ENCODE data around the gene LDLRAD4.

The LDLRAD4 gene

GRCh38 chr18:13366962-13367892 lies 148.7 kb downstream of the LDLRAD4 start:
- Histone ChIP-seq H3K9me3 (ENCODE audit: control insufficient read depth in 1 of 2, low read length in 2 of 2) (no peaks in the 10 kb centered on the region), H3K27me3 (ENCODE audit: control insufficient read depth in 1 of 2, insufficient read depth in 2 of 2, low read length in 2 of 2) (no peaks in the 10 kb centered on the region), H3K9ac (ENCODE audit: low read depth in 1 of 2, low read length in 2 of 2) (no peak overlapping the region), H3K36me3 (ENCODE audit: control insufficient read depth in 1 of 2, insufficient read depth in 2 of 2, low read length in 2 of 2) (no peaks in the 10 kb centered on the region), H3K4me1 (ENCODE audit: control insufficient read depth in 1 of 2, insufficient read depth in 2 of 2, low read length in 2 of 2) (peaks cover 20 to 25% of the 10 kb centered on the region in 2 donors), H3K4me3 (ENCODE audit: low read depth in 1 of 2, low read length in 2 of 2) (no peak overlapping the region), H3K27ac (ENCODE audit: low read depth, low read length) (no peak overlapping the region)

- Histone ChIP-seq H3K9ac (ENCODE audit: low read depth in 1 of 2, low read length in 2 of 2) (no peak overlapping the region), H3K27me3 (ENCODE audit: control insufficient read depth in 1 of 2, insufficient read depth in 2 of 2, low read length in 2 of 2) (no peaks in the 10 kb centered on the region), H3K4me1 (ENCODE audit: control insufficient read depth in 1 of 2, insufficient read depth in 2 of 2, low read length in 2 of 2) (peaks cover 25 to 31% of the 10 kb centered on the region in 2 donors), H3K9me3 (ENCODE audit: control insufficient read depth in 1 of 2, low read length in 2 of 2) (no peaks in the 10 kb centered on the region), H3K27ac (ENCODE audit: low read depth, low read length) (no peak overlapping the region), H3K36me3 (ENCODE audit: control insufficient read depth in 1 of 2, insufficient read depth in 2 of 2, low read length in 2 of 2) (no peaks in the 10 kb centered on the region), H3K4me3 (ENCODE audit: low read depth in 1 of 2, low read length in 2 of 2) (no peak overlapping the region)
Measured at GRCh38 chr18:13368080-13368813, 149.7 kb downstream of the LDLRAD4 start.

DNA sequence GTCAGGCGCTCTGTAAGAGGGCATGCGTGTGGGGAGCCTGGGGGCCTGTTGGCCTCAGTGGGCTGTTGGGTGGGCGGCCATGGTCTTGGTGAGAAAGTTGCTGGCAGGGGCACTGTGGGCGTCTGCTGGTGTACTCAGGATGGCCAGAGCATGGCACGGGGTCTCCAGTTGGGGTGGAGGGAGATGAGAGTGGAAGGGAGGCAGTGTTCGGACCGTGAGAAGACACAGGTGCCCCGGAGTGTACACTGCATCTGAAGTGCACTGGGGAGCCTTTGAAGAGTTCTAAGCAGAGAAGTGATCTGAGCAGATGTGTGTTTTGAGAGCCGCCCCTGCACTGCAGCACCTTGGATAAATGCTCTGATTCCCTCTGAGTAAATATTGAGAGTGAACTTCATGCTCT lies 150.8 kb downstream of the LDLRAD4 start:
- H3K9ac ChIP-seq (ENCODE audit: low read depth in 1 of 2, low read length in 2 of 2) = peak overlapping the region in 1 of 2 donors; percentile 37
- no peaks in the 10 kb centered on the region for H3K36me3 ChIP-seq (ENCODE audit: control insufficient read depth in 1 of 2, insufficient read depth in 2 of 2, low read length in 2 of 2)
- peaks cover 25 to 31% of the 10 kb centered on the region in 2 donors for H3K4me1 ChIP-seq (ENCODE audit: control insufficient read depth in 1 of 2, insufficient read depth in 2 of 2, low read length in 2 of 2)
- peak overlapping the region; percentile 63 for H3K27ac ChIP-seq (ENCODE audit: low read depth, low read length)
- no peaks in the 10 kb centered on the region for H3K27me3 ChIP-seq (ENCODE audit: control insufficient read depth in 1 of 2, insufficient read depth in 2 of 2, low read length in 2 of 2)
- no peaks in the 10 kb centered on the region for H3K9me3 ChIP-seq (ENCODE audit: control insufficient read depth in 1 of 2, low read length in 2 of 2)
- peak overlapping the region in 1 of 2 donors; percentile 45 for H3K4me3 ChIP-seq (ENCODE audit: low read depth in 1 of 2, low read length in 2 of 2)

GRCh38 chr18:13369756-13370510 lies 151.4 kb downstream of the LDLRAD4 start:
- no peaks in the 10 kb centered on the region for H3K9me3 ChIP-seq (ENCODE audit: control insufficient read depth in 1 of 2, low read length in 2 of 2)
- H3K9ac ChIP-seq (ENCODE audit: low read depth in 1 of 2, low read length in 2 of 2) = peak overlapping the region in 1 of 2 donors; percentile 37
- H3K27me3 ChIP-seq (ENCODE audit: control insufficient read depth in 1 of 2, insufficient read depth in 2 of 2, low read length in 2 of 2) = no peaks in the 10 kb centered on the region
- no peaks in the 10 kb centered on the region for H3K36me3 ChIP-seq (ENCODE audit: control insufficient read depth in 1 of 2, insufficient read depth in 2 of 2, low read length in 2 of 2)
- H3K27ac ChIP-seq (ENCODE audit: low read depth, low read length) = peak overlapping the region; percentile 63
- peaks cover 27 to 32% of the 10 kb centered on the region in 2 donors for H3K4me1 ChIP-seq (ENCODE audit: control insufficient read depth in 1 of 2, insufficient read depth in 2 of 2, low read length in 2 of 2)
- H3K4me3 ChIP-seq (ENCODE audit: low read depth in 1 of 2, low read length in 2 of 2) = peak overlapping the region; percentile 45 to 46

DNA sequence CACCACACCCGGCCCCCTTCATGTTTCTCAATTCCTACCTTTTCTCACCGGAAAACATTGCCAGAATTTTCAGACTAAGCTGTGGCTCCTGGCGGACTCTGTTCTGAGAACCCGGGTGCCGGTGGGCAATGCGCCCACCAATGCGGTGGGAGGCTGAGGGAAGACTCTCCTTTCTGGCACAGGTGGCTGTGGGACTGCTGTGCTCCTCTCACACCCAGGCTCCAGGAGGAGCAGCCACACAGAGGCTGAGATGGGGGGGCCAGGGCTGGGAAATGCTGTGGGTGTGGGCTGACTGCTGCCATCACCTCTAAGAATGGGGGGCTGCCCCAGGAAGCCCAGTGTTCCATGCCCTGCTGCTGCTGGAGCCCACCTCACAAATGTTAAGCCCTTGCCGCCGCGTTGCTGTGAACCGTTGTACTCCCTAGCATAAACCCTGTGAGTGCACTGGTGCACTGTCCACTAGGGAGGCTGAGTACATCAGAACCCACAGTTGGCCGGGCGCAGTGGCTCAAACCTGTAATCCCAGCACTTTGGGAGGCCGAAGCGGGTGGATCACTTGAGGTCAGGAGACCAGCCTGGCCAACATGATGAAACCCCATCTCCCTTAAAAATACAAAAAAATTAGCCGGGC lies 152.6 kb downstream of the LDLRAD4 start:
- no peaks in the 10 kb centered on the region for H3K36me3 ChIP-seq (ENCODE audit: control insufficient read depth in 1 of 2, insufficient read depth in 2 of 2, low read length in 2 of 2)
- peaks cover 35 to 39% of the 10 kb centered on the region in 2 donors for H3K4me1 ChIP-seq (ENCODE audit: control insufficient read depth in 1 of 2, insufficient read depth in 2 of 2, low read length in 2 of 2)
- H3K4me3 ChIP-seq (ENCODE audit: low read depth in 1 of 2, low read length in 2 of 2) = no peak overlapping the region
- H3K27ac ChIP-seq (ENCODE audit: low read depth, low read length) = no peak overlapping the region
- H3K9me3 ChIP-seq (ENCODE audit: control insufficient read depth in 1 of 2, low read length in 2 of 2) = no peaks in the 10 kb centered on the region
- H3K27me3 ChIP-seq (ENCODE audit: control insufficient read depth in 1 of 2, insufficient read depth in 2 of 2, low read length in 2 of 2) = no peaks in the 10 kb centered on the region
- no peak overlapping the region for H3K9ac ChIP-seq (ENCODE audit: low read depth in 1 of 2, low read length in 2 of 2)

GRCh38 chr18:13371689-13372418 lies 153.3 kb downstream of the LDLRAD4 start:
- Histone ChIP-seq H3K27ac (ENCODE audit: low read depth, low read length) (no peak overlapping the region), H3K27me3 (ENCODE audit: control insufficient read depth in 1 of 2, insufficient read depth in 2 of 2, low read length in 2 of 2) (no peaks in the 10 kb centered on the region), H3K9me3 (ENCODE audit: control insufficient read depth in 1 of 2, low read length in 2 of 2) (no peaks in the 10 kb centered on the region), H3K4me1 (ENCODE audit: control insufficient read depth in 1 of 2, insufficient read depth in 2 of 2, low read length in 2 of 2) (peaks cover 35 to 39% of the 10 kb centered on the region in 2 donors), H3K9ac (ENCODE audit: low read depth in 1 of 2, low read length in 2 of 2) (no peak overlapping the region), H3K36me3 (ENCODE audit: control insufficient read depth in 1 of 2, insufficient read depth in 2 of 2, low read length in 2 of 2) (no peaks in the 10 kb centered on the region), H3K4me3 (ENCODE audit: low read depth in 1 of 2, low read length in 2 of 2) (no peak overlapping the region)

DNA sequence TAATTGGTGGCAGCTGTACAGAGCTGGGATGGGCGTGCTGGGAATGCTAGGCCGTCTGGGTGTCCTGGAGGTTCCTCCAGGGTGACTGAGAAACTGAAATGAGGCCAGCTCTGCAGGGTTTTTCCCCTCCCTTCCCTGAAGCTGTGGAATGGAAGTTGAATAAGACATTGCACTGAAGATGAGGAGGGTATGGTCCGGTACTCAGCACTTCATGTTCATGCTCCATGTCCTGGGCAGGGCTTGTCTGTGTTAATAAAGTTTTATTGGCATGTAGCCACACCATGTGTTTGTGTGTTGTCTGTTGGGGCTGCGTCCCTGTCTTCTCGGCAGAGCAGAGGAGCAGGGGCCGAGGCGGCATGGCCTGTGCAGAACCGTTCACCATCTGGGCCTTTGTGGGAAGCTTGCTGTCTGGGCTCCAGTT lies 154.0 kb downstream of the LDLRAD4 start:
- Histone ChIP-seq H3K36me3 (ENCODE audit: control insufficient read depth in 1 of 2, insufficient read depth in 2 of 2, low read length in 2 of 2) (no peaks in the 10 kb centered on the region), H3K4me3 (ENCODE audit: low read depth in 1 of 2, low read length in 2 of 2) (no peak overlapping the region), H3K9me3 (ENCODE audit: control insufficient read depth in 1 of 2, low read length in 2 of 2) (no peaks in the 10 kb centered on the region), H3K9ac (ENCODE audit: low read depth in 1 of 2, low read length in 2 of 2) (no peak overlapping the region), H3K4me1 (ENCODE audit: control insufficient read depth in 1 of 2, insufficient read depth in 2 of 2, low read length in 2 of 2) (peaks cover 35 to 39% of the 10 kb centered on the region in 2 donors), H3K27me3 (ENCODE audit: control insufficient read depth in 1 of 2, insufficient read depth in 2 of 2, low read length in 2 of 2) (no peaks in the 10 kb centered on the region), H3K27ac (ENCODE audit: low read depth, low read length) (no peak overlapping the region)

DNA sequence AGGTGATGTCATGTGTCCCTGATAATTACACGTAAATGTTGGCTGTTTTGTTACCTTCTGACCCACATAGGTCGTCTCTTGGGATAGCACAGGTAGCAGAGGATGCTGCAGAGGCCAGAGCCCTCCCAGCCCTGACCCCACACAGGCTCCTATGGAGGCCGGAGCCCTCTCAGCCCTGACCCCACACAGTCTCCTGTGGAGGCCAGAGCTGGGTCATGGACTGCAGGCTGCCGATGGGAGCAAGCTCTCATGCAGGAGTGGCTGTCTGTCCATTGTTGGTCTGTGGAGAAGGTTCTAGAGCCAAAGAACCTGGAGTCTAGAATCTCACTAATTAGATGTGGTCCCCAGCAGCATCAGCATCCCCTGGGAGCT lies 155.5 kb downstream of the LDLRAD4 start:
- no peak overlapping the region for H3K27ac ChIP-seq (ENCODE audit: low read depth, low read length)
- H3K4me1 ChIP-seq (ENCODE audit: control insufficient read depth in 1 of 2, insufficient read depth in 2 of 2, low read length in 2 of 2) = peaks cover 35 to 38% of the 10 kb centered on the region in 2 donors
- no peaks in the 10 kb centered on the region for H3K27me3 ChIP-seq (ENCODE audit: control insufficient read depth in 1 of 2, insufficient read depth in 2 of 2, low read length in 2 of 2)
- no peak overlapping the region for H3K9ac ChIP-seq (ENCODE audit: low read depth in 1 of 2, low read length in 2 of 2)
- no peak overlapping the region for H3K4me3 ChIP-seq (ENCODE audit: low read depth in 1 of 2, low read length in 2 of 2)
- no peaks in the 10 kb centered on the region for H3K36me3 ChIP-seq (ENCODE audit: control insufficient read depth in 1 of 2, insufficient read depth in 2 of 2, low read length in 2 of 2)
- no peaks in the 10 kb centered on the region for H3K9me3 ChIP-seq (ENCODE audit: control insufficient read depth in 1 of 2, low read length in 2 of 2)

Measured in duodenal mucosa (tissue), 2 donors.